HepG2 (cell line): Measurements from ENCODE around the gene VPS18. TPM values are rescaled to one million over a fixed set of nuclear protein-coding genes. Genes with fewer than 3 reads are reported as not detected.

Experiments used
- ARID5B ChIP-seq: IDR thresholded peaks from 2 replicates; pipeline ENCODE4 v1.4.0; 2020; ENCODE audit warnings: mild to moderate bottlenecking, missing genetic modification reagents
- HNF4A ChIP-seq: sonication (generic); formaldehyde crosslinking; IDR thresholded peaks from 2 replicates; pipeline ENCODE4 v1.4.0; 2020; ENCODE audit warnings: missing genetic modification reagents
- HNRNPL ChIP-seq: fragments of 200-400 bp; formaldehyde crosslinking; IDR thresholded peaks from 2 replicates; pipeline ENCODE4 v1.6.1; 2017; ENCODE audit warnings: mild to moderate bottlenecking, low read depth, low read length
- MTA1 ChIP-seq: sonication (generic); formaldehyde crosslinking; IDR thresholded peaks from 2 replicates; pipeline ENCODE4 v1.4.0; 2020; ENCODE audit warnings: missing genetic modification reagents, mild to moderate bottlenecking, borderline replicate concordance
- ZNF687 ChIP-seq: sonication (generic); formaldehyde crosslinking; IDR thresholded peaks from 2 replicates; pipeline ENCODE4 v1.5.1; 2020; ENCODE audit warnings: mild to moderate bottlenecking, missing genetic modification reagents, moderate library complexity
- polyA plus RNA-seq, 8 experiments: library from polyadenylated mRNA; depleted of rRNA in 3 of 8; stranded (reverse) in 7 of 8; unstranded in 1 of 8; fragments of >200 nt; fragmentation: Illumina TruSeq in 4 of 8; extraction: Trizol in 4 of 8; gene quantifications; 2 replicates each; pipeline versions ENCODE4 v1.2.1 to v1.2.3, GENCODE V29; 2011 to 2016; ENCODE audit warnings: low read depth in 4 of 8, missing spikeins in 1 of 8, mixed read lengths in 1 of 8; ENCODE audit not compliant: insufficient read depth in 1 of 8
- total RNA-seq, 5 experiments: library from RNA; depleted of rRNA; stranded (reverse); fragments of >200 nt; fragmentation: Illumina TruSeq; extraction: Trizol; gene quantifications; 2 replicates each; pipeline ENCODE4 v1.2.3, GENCODE V29; 2016; ENCODE audit warnings: low read depth in 1 of 5

VPS18 gene
- total and polyA plus RNA-seq, 2 of the 13 experiments (the other 11 are each of a cell fraction or from before 2014, with no cell fraction given), result 5.8 to 17.0 TPM

- TF ChIP-seq ZNF687 (peak; percentile 79), MTA1 (peak; percentile 54; the same call in 1 of the 2 replicates), HNF4A (peak; percentile 72), HNRNPL (0 out of 2 replicates have a peak, but pooled peaks have one; percentile 29), ARID5B (CRISPR knock-in tag) (peak; percentile 37; the same call in 1 of the 2 replicates)
These were observed 42.7 kb downstream of the VPS18 start (continued) for GRCh38 chr15:40936709-40937666.
